ENCODE results near the gene DNAJB12.

Gene DNAJB12

GRCh38 chr10:72336259-72337038 lies 18.3 kb downstream of the DNAJB12 start:
- Histone ChIP-seq H3K27ac (peak overlapping the region; percentile 96), H3K4me3 (ENCODE audit: low read depth, low read length) (no peak overlapping the region), H3K36me3 (replicated peaks) (peaks cover 29% of the 10 kb centered on the region), H3K27me3 (replicated peaks) (no peaks in the 10 kb centered on the region)
- in situ Hi-C loops (cut with HindIII; ENCODE audit: low pct_ligation_motif_present, low sequenced_read_pairs), result no loop called here
- TF ChIP-seq CTCF (IDR thresholded peaks at IDR 0.05; ENCODE audit: low read depth, low read length, missing control alignments), result no peak
- DNase-seq, result no peak

- Histone ChIP-seq H3K27ac (peak overlapping the region; percentile 96), H3K27me3 (replicated peaks) (no peaks in the 10 kb centered on the region), H3K4me3 (ENCODE audit: low read depth, low read length) (no peak overlapping the region), H3K36me3 (replicated peaks) (peaks cover 25% of the 10 kb centered on the region)
- DNase-seq, result peak; percentile 68
- TF ChIP-seq CTCF (IDR thresholded peaks at IDR 0.05; ENCODE audit: low read depth, low read length, missing control alignments), result peak; percentile 36
- in situ Hi-C loops (cut with HindIII; ENCODE audit: low pct_ligation_motif_present, low sequenced_read_pairs), result no loop called here
Observed at GRCh38 chr10:72335394-72336258, 19.1 kb downstream of the DNAJB12 start.

- in situ Hi-C loops (cut with HindIII; ENCODE audit: low pct_ligation_motif_present, low sequenced_read_pairs), result no loop called here
- no peak overlapping the region for H3K4me3 ChIP-seq (ENCODE audit: low read depth, low read length)
- peaks cover 22% of the 10 kb centered on the region for H3K36me3 ChIP-seq (replicated peaks)
- H3K27ac ChIP-seq, result peak overlapping the region; percentile 96
- TF ChIP-seq CTCF (IDR thresholded peaks at IDR 0.05; ENCODE audit: low read depth, low read length, missing control alignments), result peak; percentile 65
- no peaks in the 10 kb centered on the region for H3K27me3 ChIP-seq (replicated peaks)
- DNase-seq, result peak; percentile 96
Observed at GRCh38 chr10:72334825-72335393, 19.8 kb downstream of the DNAJB12 start.

- in situ Hi-C loops (cut with HindIII; ENCODE audit: low pct_ligation_motif_present, low sequenced_read_pairs), result no loop called here
- H3K27ac ChIP-seq, result peak overlapping the region; percentile 96
- no peaks in the 10 kb centered on the region for H3K27me3 ChIP-seq (replicated peaks)
- peak; percentile 89 for DNase-seq
- no peak for TF ChIP-seq CTCF (IDR thresholded peaks at IDR 0.05; ENCODE audit: low read depth, low read length, missing control alignments)
- no peak overlapping the region for H3K4me3 ChIP-seq (ENCODE audit: low read depth, low read length)
- peaks cover 22% of the 10 kb centered on the region for H3K36me3 ChIP-seq (replicated peaks)
Observed at GRCh38 chr10:72334196-72334824, 20.4 kb downstream of the DNAJB12 start.

GRCh38 chr10:72333112-72334015 lies 21.4 kb downstream of the DNAJB12 start:
- no peak overlapping the region for H3K4me3 ChIP-seq (ENCODE audit: low read depth, low read length)
- no peaks in the 10 kb centered on the region for H3K27me3 ChIP-seq (replicated peaks)
- DNase-seq, result no peak
- in situ Hi-C loops (cut with HindIII; ENCODE audit: low pct_ligation_motif_present, low sequenced_read_pairs), result no loop called here
- peaks cover 22% of the 10 kb centered on the region for H3K36me3 ChIP-seq (replicated peaks)
- peak overlapping the region; percentile 96 for H3K27ac ChIP-seq
- TF ChIP-seq CTCF (IDR thresholded peaks at IDR 0.05; ENCODE audit: low read depth, low read length, missing control alignments), result no peak
